Measurements from ENCODE around the gene ANKRD13A. TPM values are rescaled to one million over a fixed set of nuclear protein-coding genes. Genes with fewer than 3 reads are reported as not detected.

ANKRD13A gene
- total and polyA plus RNA-seq, 7 donors, result 21.6 to 85.3 (median 72.4) TPM

- no peaks in the 10 kb centered on the region for H3K9me3 ChIP-seq
- H3K4me1 ChIP-seq, result no peaks in the 10 kb centered on the region
- no peaks in the 10 kb centered on the region for H3K27me3 ChIP-seq
- TF ChIP-seq CTCF (IDR thresholded peaks at IDR 0.05) (no peak), POLR2A (IDR thresholded peaks at IDR 0.05) (no peak), EP300 (IDR thresholded peaks at IDR 0.05) (no peak), POLR2AphosphoS5 (IDR thresholded peaks at IDR 0.05) (no peak)
- H3K27ac ChIP-seq, result no peak overlapping the region
- intact Hi-C loops (cut with DNase I), result no loop called here
- WGBS, 2 donors, result 64 to 90% methylated on average over 8 of the region's 8 CpGs
- DNase-seq, result no peak
- peaks cover 3 to 94% (median 26%) of the 10 kb centered on the region in 4 donors for H3K36me3 ChIP-seq
- no peak overlapping the region for H3K4me3 ChIP-seq
Measured at GRCh38 chr12:109959411-109960093, 39.7 kb upstream of the ANKRD13A start.

GRCh38 chr12:109961201-109961600, 38.0 kb upstream of the ANKRD13A start:
- Histone ChIP-seq H3K4me3 (no peak overlapping the region), H3K27ac (no peak overlapping the region), H3K4me1 (no peaks in the 10 kb centered on the region), H3K36me3 (peaks cover 3 to 92% (median 34%) of the 10 kb centered on the region in 4 donors), H3K9me3 (no peaks in the 10 kb centered on the region), H3K27me3 (no peaks in the 10 kb centered on the region)
- intact Hi-C loops (cut with DNase I), result no loop called here
- no peak for DNase-seq
- no peak for TF ChIP-seq POLR2AphosphoS5 (IDR thresholded peaks at IDR 0.05)
- TF ChIP-seq POLR2A (IDR thresholded peaks at IDR 0.05), result no peak
- no peak for TF ChIP-seq CTCF (IDR thresholded peaks at IDR 0.05)
- no peak for TF ChIP-seq EP300 (IDR thresholded peaks at IDR 0.05)
- WGBS, 2 donors, result 90 to 92% methylated on average over 14 of the region's 14 CpGs

- TF ChIP-seq POLR2A (IDR thresholded peaks at IDR 0.05) (no peak), POLR2AphosphoS5 (IDR thresholded peaks at IDR 0.05) (no peak), EP300 (IDR thresholded peaks at IDR 0.05) (no peak), CTCF (IDR thresholded peaks at IDR 0.05) (no peak)
- peaks cover 3 to 91% (median 35%) of the 10 kb centered on the region in 4 donors for H3K36me3 ChIP-seq
Measured at GRCh38 chr12:109961612-109962011, 37.6 kb upstream of the ANKRD13A start.

GRCh38 chr12:109962398-109962797, 36.8 kb upstream of the ANKRD13A start:
- intact Hi-C loops (cut with DNase I), result no loop called here
- 67 to 76% methylated on average over 3 of the region's 3 CpGs for WGBS, 2 donors
- no peak overlapping the region for H3K4me3 ChIP-seq
- H3K27me3 ChIP-seq, result no peaks in the 10 kb centered on the region
- H3K4me1 ChIP-seq, result no peaks in the 10 kb centered on the region
- no peak for DNase-seq
- TF ChIP-seq CTCF (IDR thresholded peaks at IDR 0.05), result no peak
- TF ChIP-seq POLR2AphosphoS5 (IDR thresholded peaks at IDR 0.05), result no peak
- no peak for TF ChIP-seq POLR2A (IDR thresholded peaks at IDR 0.05)
- no peak for TF ChIP-seq EP300 (IDR thresholded peaks at IDR 0.05)
- no peaks in the 10 kb centered on the region for H3K9me3 ChIP-seq
- no peak overlapping the region for H3K27ac ChIP-seq
- H3K36me3 ChIP-seq, result peaks cover 3 to 92% (median 42%) of the 10 kb centered on the region in 4 donors

More at GRCh38 chr12:109961612-109962011, 37.6 kb upstream of the ANKRD13A start:
- intact Hi-C loops (cut with DNase I), result no loop called here
- H3K9me3 ChIP-seq, result no peaks in the 10 kb centered on the region
- no peaks in the 10 kb centered on the region for H3K27me3 ChIP-seq
- no peak for DNase-seq
- WGBS, 2 donors, result 64 to 79% methylated on average over 6 of the region's 6 CpGs
- H3K4me3 ChIP-seq, result no peak overlapping the region
- H3K27ac ChIP-seq, result no peak overlapping the region
- H3K4me1 ChIP-seq, result no peaks in the 10 kb centered on the region

All from sigmoid colon (tissue), 7 donors.